SK-N-SH (cell line): Measurements from ENCODE around the gene INO80C. TPM values are rescaled to one million over a fixed set of nuclear protein-coding genes. Genes with fewer than 3 reads are reported as not detected.

ENCODE experiments used
- CTCF ChIA-PET: fragments of 300-600, 350-600 bp; formaldehyde crosslinking; extraction: SDS; loops from one replicate; lab custom pipeline; 2021; lab: Yijun Ruan, JAX
- POLR2A ChIA-PET: fragments of 350-600 bp; sonication (Branson Sonifier 250); formaldehyde crosslinking; extraction: SDS; loops from one replicate; lab custom pipeline; 2020; ENCODE audit warnings: antibody characterized with exemption, inconsistent platforms; lab: Yijun Ruan, JAX
- DNase-seq: peaks from one replicate; pipeline ENCODE4 v3.0.0; 2012
- H2AFZ ChIP-seq: fragments of 200-600 bp; sonication (generic); 2 replicates; pipeline ENCODE4 v1.8.1; 2016; ENCODE audit warnings: antibody characterized with exemption, mild to moderate bottlenecking, low read depth
- H3F3A ChIP-seq: fragments of 200-600 bp; sonication (generic); replicated peaks from 2 replicates; pipeline ENCODE3; 2016; ENCODE audit warnings: antibody characterized with exemption, mild to moderate bottlenecking; ENCODE audit not compliant: insufficient read depth
- H3K27ac ChIP-seq, 2 experiments: fragments of 200-500 bp in 1 of 2; fragments of 200-600 bp in 1 of 2; sonication (Bioruptor generic) in 1 of 2; sonication (generic), shearing (Covaris generic) in 1 of 2; 2 replicates each; pipeline versions ENCODE4 v1.5.1 to v1.6.1; 2014 to 2016; ENCODE audit warnings: low read depth in 2 of 2, inconsistent platforms in 1 of 2, low read length in 1 of 2, mild to moderate bottlenecking in 1 of 2, mixed read lengths in 1 of 2
- H3K27me3 ChIP-seq: fragments of 200-600 bp; sonication (generic), shearing (Covaris generic); 2 replicates; pipeline ENCODE4 v1.6.1; 2016; ENCODE audit warnings: mixed run types; ENCODE audit not compliant: insufficient read depth
- H3K36me3 ChIP-seq, 2 experiments: fragments of 200-500 bp in 1 of 2; fragments of 200-600 bp in 1 of 2; sonication (Bioruptor generic) in 1 of 2; sonication (generic) in 1 of 2; replicated peaks in 1 of 2; 2 replicates each; pipeline versions ENCODE3 to v1.5.1; 2014 to 2016; ENCODE audit warnings: low read length in 1 of 2, mild to moderate bottlenecking in 1 of 2; ENCODE audit not compliant: insufficient read depth in 2 of 2, control insufficient read depth in 1 of 2
- H3K4me1 ChIP-seq, 2 experiments: fragments of 200-500 bp in 1 of 2; fragments of 200-600 bp in 1 of 2; sonication (Bioruptor generic) in 1 of 2; sonication (generic), shearing (Covaris generic) in 1 of 2; 2 replicates each; pipeline versions ENCODE4 v1.5.1 to v1.6.1; 2014 to 2016; ENCODE audit warnings: low read depth in 1 of 2, low read length in 1 of 2, mixed run types in 1 of 2; ENCODE audit not compliant: insufficient read depth in 2 of 2, control insufficient read depth in 1 of 2
- H3K4me2 ChIP-seq: fragments of 200-600 bp; sonication (generic), shearing (Covaris generic); 2 replicates; pipeline ENCODE4 v1.6.1; 2017; ENCODE audit warnings: mixed run types
- H3K4me3 ChIP-seq, 2 experiments: fragments of 200-500 bp in 1 of 2; fragments of 200-600 bp in 1 of 2; sonication (Bioruptor generic) in 1 of 2; sonication (generic), shearing (Covaris generic) in 1 of 2; 2 replicates each; pipeline versions ENCODE4 v1.5.1 to v1.8.1; 2014 to 2016; ENCODE audit warnings: low read depth in 2 of 2, inconsistent platforms in 1 of 2, low read length in 1 of 2, mild to moderate bottlenecking in 1 of 2, mixed read lengths in 1 of 2, moderate library complexity in 1 of 2
- H3K79me2 ChIP-seq: fragments of 200-600 bp; sonication (generic); 2 replicates; pipeline ENCODE4 v1.8.1; 2017; ENCODE audit warnings: mild to moderate bottlenecking; ENCODE audit not compliant: insufficient read depth
- H3K9ac ChIP-seq: fragments of 200-600 bp; sonication (generic); 2 replicates; pipeline ENCODE4 v1.6.1; 2017; ENCODE audit warnings: mixed run types
- H3K9me2 ChIP-seq: fragments of 200-600 bp; sonication (generic); 2 replicates; pipeline ENCODE4 v1.6.1; 2017; ENCODE audit warnings: mixed run types
- H3K9me3 ChIP-seq: fragments of 200-600 bp; sonication (generic); 2 replicates; pipeline ENCODE4 v1.6.1; 2017; ENCODE audit warnings: mixed run types, mild to moderate bottlenecking, moderate library complexity
- H4K20me1 ChIP-seq: fragments of 200-600 bp; sonication (generic); 2 replicates; pipeline ENCODE4 v1.6.1; 2017; ENCODE audit warnings: mild to moderate bottlenecking, mixed run types; ENCODE audit not compliant: insufficient read depth
- CTCF ChIP-seq: fragments of 200-600 bp; sonication (generic); IDR thresholded peaks from 2 replicates; pipeline ENCODE4 v1.6.1; 2017; ENCODE audit warnings: antibody characterized with exemption, mild to moderate bottlenecking, moderate library complexity
- EZH2phosphoT487 ChIP-seq: fragments of 200-600 bp; sonication (generic); IDR thresholded peaks from 2 replicates; pipeline ENCODE4 v1.6.1; 2017; ENCODE audit warnings: low read depth, mixed run types, mild to moderate bottlenecking, antibody characterized with exemption, moderate library complexity, borderline replicate concordance
- FOXM1 ChIP-seq: IDR thresholded peaks from 2 replicates; pipeline ENCODE4 v1.4.0; 2012; ENCODE audit warnings: low read depth, mild to moderate bottlenecking
- JUND ChIP-seq: IDR thresholded peaks from 2 replicates; pipeline ENCODE4 v1.4.0; 2012
- MAX ChIP-seq: IDR thresholded peaks from 2 replicates; pipeline ENCODE4 v1.4.0; 2012; ENCODE audit warnings: low read depth
- REST ChIP-seq: IDR thresholded peaks from 2 replicates; pipeline ENCODE4 v1.6.1; 2012; ENCODE audit warnings: mild to moderate bottlenecking, low read depth, low read length, moderate library complexity
- RFX5 ChIP-seq: IDR thresholded peaks from 2 replicates; pipeline ENCODE4 v1.6.1; 2012; ENCODE audit warnings: mild to moderate bottlenecking, improper control_type of control experiment, low read length
- SMC3 ChIP-seq: IDR thresholded peaks from 2 replicates; pipeline ENCODE4 v1.6.1; 2012; ENCODE audit warnings: low read depth, low read length, improper control_type of control experiment
- USF1 ChIP-seq: IDR thresholded peaks from 2 replicates; pipeline ENCODE4 v1.4.0; 2012; ENCODE audit warnings: low read depth, borderline replicate concordance
- ZBTB33 ChIP-seq: IDR thresholded peaks from 2 replicates; pipeline ENCODE4 v1.4.0; 2012; ENCODE audit warnings: low read depth, borderline replicate concordance
- WGBS: methylation state at CpG from one replicate; pipeline ENCODE4 v1.1.6; 2017; ENCODE audit warnings: low lambda C conversion rate; 5-methylcytosine and 5-hydroxymethylcytosine counted together
- polyA plus RNA-seq, 3 experiments: library from polyadenylated mRNA; depleted of rRNA; stranded (reverse); fragments of >200 nt; gene quantifications; 2 replicates each; pipeline ENCODE4 v1.2.3, GENCODE V29; 2012

The INO80C gene
- polyA plus RNA-seq, 1 of the 3 experiments (the other 2 are of a cell fraction): 17.0 TPM

- TF ChIP-seq CTCF: no peak
These were observed 9.4 kb upstream of the INO80C start (continued) for GRCh38 chr18:35507192-35507591.

GRCh38 chr18:35506024-35506712 is 8.4 kb upstream of the INO80C start:
- Histone ChIP-seq H3K36me3 (no peaks in the 10 kb centered on the region), H3K79me2 (no peaks in the 10 kb centered on the region), H3K9me3 (no peaks in the 10 kb centered on the region), H3K4me2 (no peak overlapping the region), H3F3A (no peaks in the 10 kb centered on the region), H3K27ac (no peak overlapping the region), H3K27me3 (no peaks in the 10 kb centered on the region), H4K20me1 (no peaks in the 10 kb centered on the region), H3K4me3 (no peak overlapping the region), H2AFZ (no peak overlapping the region), H3K4me1 (no peaks in the 10 kb centered on the region; a peak in 1 of 4 replicates), H3K9me2 (no peaks in the 10 kb centered on the region), H3K9ac (no peak overlapping the region)
- 20% methylated on average over 5 of the region's 5 CpGs for WGBS
- ChIA-PET CTCF (no interaction called here), POLR2A (no interaction called here)
- no peak for DNase-seq
- no peak for TF ChIP-seq JUND
- TF ChIP-seq SMC3: no peak
- TF ChIP-seq REST: no peak
- TF ChIP-seq ZBTB33: no peak
- TF ChIP-seq EZH2phosphoT487: no peak
- no peak for TF ChIP-seq USF1
- TF ChIP-seq RFX5: no peak
- TF ChIP-seq MAX: no peak
- TF ChIP-seq FOXM1: no peak
